Measurements from ENCODE around the gene RBMS1.

- TF ChIP-seq CTCF (IDR thresholded peaks at IDR 0.05), result no peak
- TF ChIP-seq POLR2A (IDR thresholded peaks at IDR 0.05), result no peak
Measured at GRCh38 chr2:160318218-160318617, 175.4 kb downstream of the RBMS1 start.

All from lower leg skin (tissue), 3 donors.